Thoracic aorta (tissue), 2 donors: ENCODE measurements around the gene C1S. TPM values are rescaled to one million over a fixed set of nuclear protein-coding genes. Genes with fewer than 3 reads are reported as not detected.

Experiments
- ATAC-seq: fragments of 150-250 bp; one replicate; pipeline ENCODE4 v1.8.0; 2017; ENCODE audit warnings: low read depth; ENCODE audit not compliant: insufficient number of reproducible peaks, low FRiP score
- DNase-seq: peaks from one replicate; pipeline ENCODE4 v3.0.0-alpha.2; 2020; ENCODE audit warnings: low spot score
- H3K27ac ChIP-seq, 2 donors: fragments of 200-600 bp; sonication (generic); 1 replicate in 1 of 2; 2 replicates in 1 of 2; pipeline ENCODE4 v1.5.1; 2016; ENCODE audit warnings: mild to moderate bottlenecking in 2 of 2, moderate library complexity in 2 of 2
- H3K27me3 ChIP-seq: fragments of 200-600 bp; sonication (generic); replicated peaks from 2 replicates; pipeline ENCODE4 v1.6.0; 2016; ENCODE audit warnings: mild to moderate bottlenecking; ENCODE audit not compliant: insufficient read depth
- H3K36me3 ChIP-seq: fragments of 200-600 bp; sonication (generic); one replicate; pipeline ENCODE4 v1.5.1; 2016
- H3K4me1 ChIP-seq, 2 donors: fragments of 200-600 bp; sonication (generic); 1 replicate in 1 of 2; 2 replicates in 1 of 2; pipeline versions ENCODE4 v1.5.1 to v1.6.0; 2016; ENCODE audit warnings: low read depth in 2 of 2, mild to moderate bottlenecking in 1 of 2; ENCODE audit not compliant: control insufficient read depth in 1 of 2
- H3K4me3 ChIP-seq: fragments of 200-600 bp; sonication (generic); 2 replicates; pipeline ENCODE4 v1.5.1; 2016; ENCODE audit warnings: mild to moderate bottlenecking
- H3K9me3 ChIP-seq: fragments of 200-600 bp; sonication (generic); 2 replicates; pipeline ENCODE4 v1.5.1; 2016
- total RNA-seq, 2 donors: library from RNA; depleted of rRNA; stranded (reverse); fragments of >200 nt; gene quantifications; one replicate each; pipeline versions ENCODE4 v1.1.0 to v1.2.3, GENCODE V29; 2016
- TF ChIP-seq, protein P1 (sequence below): fragments of 200-600 bp; sonication (generic); IDR thresholded peaks from one replicate; pipeline ENCODE4 v1.5.1; 2019; ENCODE audit warnings: antibody characterized with exemption

The C1S gene
- total RNA-seq, 2 donors from 2014 or later, result 456 to 715 TPM

- H3K27ac ChIP-seq, result no peak overlapping the region
- TF ChIP-seq, protein P1, sequence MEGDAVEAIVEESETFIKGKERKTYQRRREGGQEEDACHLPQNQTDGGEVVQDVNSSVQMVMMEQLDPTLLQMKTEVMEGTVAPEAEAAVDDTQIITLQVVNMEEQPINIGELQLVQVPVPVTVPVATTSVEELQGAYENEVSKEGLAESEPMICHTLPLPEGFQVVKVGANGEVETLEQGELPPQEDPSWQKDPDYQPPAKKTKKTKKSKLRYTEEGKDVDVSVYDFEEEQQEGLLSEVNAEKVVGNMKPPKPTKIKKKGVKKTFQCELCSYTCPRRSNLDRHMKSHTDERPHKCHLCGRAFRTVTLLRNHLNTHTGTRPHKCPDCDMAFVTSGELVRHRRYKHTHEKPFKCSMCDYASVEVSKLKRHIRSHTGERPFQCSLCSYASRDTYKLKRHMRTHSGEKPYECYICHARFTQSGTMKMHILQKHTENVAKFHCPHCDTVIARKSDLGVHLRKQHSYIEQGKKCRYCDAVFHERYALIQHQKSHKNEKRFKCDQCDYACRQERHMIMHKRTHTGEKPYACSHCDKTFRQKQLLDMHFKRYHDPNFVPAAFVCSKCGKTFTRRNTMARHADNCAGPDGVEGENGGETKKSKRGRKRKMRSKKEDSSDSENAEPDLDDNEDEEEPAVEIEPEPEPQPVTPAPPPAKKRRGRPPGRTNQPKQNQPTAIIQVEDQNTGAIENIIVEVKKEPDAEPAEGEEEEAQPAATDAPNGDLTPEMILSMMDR, result no peak
- no peaks in the 10 kb centered on the region for H3K27me3 ChIP-seq
- DNase-seq, result no peak
- no peaks in the 10 kb centered on the region for H3K36me3 ChIP-seq
- no peaks in the 10 kb centered on the region for H3K9me3 ChIP-seq
- peaks cover 4 to 17% of the 10 kb centered on the region in 2 donors for H3K4me1 ChIP-seq
- no peak for ATAC-seq
- H3K4me3 ChIP-seq, result no peak overlapping the region
Observed at GRCh38 chr12:7112041-7112440, 51.5 kb downstream of the C1S start.

DNA sequence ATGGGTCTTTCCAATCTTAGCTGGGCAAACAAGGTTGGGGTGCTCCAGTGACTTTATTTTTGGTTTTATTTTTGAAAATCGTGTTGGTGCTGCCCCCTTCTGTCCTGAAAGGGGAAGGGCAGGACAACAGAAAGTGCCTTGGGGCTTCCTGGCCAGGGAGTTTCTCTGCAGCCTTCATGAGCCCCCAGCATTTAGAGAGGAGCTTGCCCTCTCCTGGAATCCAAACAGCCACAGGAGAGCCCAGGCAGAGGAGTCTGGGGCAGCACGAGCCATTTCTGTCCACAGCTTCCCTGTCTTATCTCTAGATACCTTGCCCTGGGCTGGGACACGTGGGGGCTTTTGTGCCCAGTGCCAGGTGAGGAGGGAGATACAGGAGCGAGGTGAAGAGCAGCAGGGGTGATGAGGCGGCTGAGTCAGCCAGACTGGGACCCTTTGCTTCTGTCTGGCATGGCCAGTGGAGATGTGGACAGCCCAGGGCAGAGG, 52.9 kb downstream of the C1S start:
- no peak for DNase-seq
- H3K9me3 ChIP-seq, result no peaks in the 10 kb centered on the region
- peaks cover 2 to 7% of the 10 kb centered on the region in 2 donors for H3K4me1 ChIP-seq
- H3K27ac ChIP-seq, result no peak overlapping the region
- no peaks in the 10 kb centered on the region for H3K27me3 ChIP-seq
- no peak for ATAC-seq
- no peak overlapping the region for H3K4me3 ChIP-seq
- TF ChIP-seq, protein P1, result peak; percentile 88
- H3K36me3 ChIP-seq, result no peaks in the 10 kb centered on the region

GRCh38 chr12:7114008-7114407, 53.5 kb downstream of the C1S start:
- peaks cover 2 to 7% of the 10 kb centered on the region in 2 donors for H3K4me1 ChIP-seq
- TF ChIP-seq, protein P1, result no peak
- H3K27ac ChIP-seq, result no peak overlapping the region
- no peak overlapping the region for H3K4me3 ChIP-seq
- DNase-seq (no peak), ATAC-seq (no peak)
- H3K27me3 ChIP-seq, result no peaks in the 10 kb centered on the region
- no peaks in the 10 kb centered on the region for H3K9me3 ChIP-seq
- no peaks in the 10 kb centered on the region for H3K36me3 ChIP-seq

GRCh38 chr12:7114851-7115250, 54.3 kb downstream of the C1S start:
- Histone ChIP-seq H3K9me3 (no peaks in the 10 kb centered on the region), H3K27me3 (no peaks in the 10 kb centered on the region), H3K27ac (no peak overlapping the region), H3K36me3 (no peaks in the 10 kb centered on the region), H3K4me1 (peaks cover under 1 to 2% of the 10 kb centered on the region in 2 donors), H3K4me3 (no peak overlapping the region)
- TF ChIP-seq, protein P1, result no peak
- no peak for ATAC-seq
- DNase-seq, result no peak

GRCh38 chr12:7116196-7116595, 55.7 kb downstream of the C1S start:
- no peaks in the 10 kb centered on the region for H3K9me3 ChIP-seq
- no peaks in the 10 kb centered on the region for H3K27me3 ChIP-seq
- H3K36me3 ChIP-seq, result no peaks in the 10 kb centered on the region
- DNase-seq (no peak), ATAC-seq (no peak)
- no peak overlapping the region for H3K4me3 ChIP-seq
- peaks cover 0 to 2% of the 10 kb centered on the region in 2 donors for H3K4me1 ChIP-seq
- no peak overlapping the region for H3K27ac ChIP-seq
- TF ChIP-seq, protein P1, result no peak
